GM19351 (cell line): ENCODE measurements around the gene EDEM1.

Experiments
- ATAC-seq: cut with Tn5 transposase; IDR thresholded peaks from one replicate; pipeline ENCODE4 v1.9.1; 2021; ENCODE audit warnings: mild to moderate bottlenecking, moderate library complexity; ENCODE audit not compliant: unreplicated experiment

Gene EDEM1

DNA sequence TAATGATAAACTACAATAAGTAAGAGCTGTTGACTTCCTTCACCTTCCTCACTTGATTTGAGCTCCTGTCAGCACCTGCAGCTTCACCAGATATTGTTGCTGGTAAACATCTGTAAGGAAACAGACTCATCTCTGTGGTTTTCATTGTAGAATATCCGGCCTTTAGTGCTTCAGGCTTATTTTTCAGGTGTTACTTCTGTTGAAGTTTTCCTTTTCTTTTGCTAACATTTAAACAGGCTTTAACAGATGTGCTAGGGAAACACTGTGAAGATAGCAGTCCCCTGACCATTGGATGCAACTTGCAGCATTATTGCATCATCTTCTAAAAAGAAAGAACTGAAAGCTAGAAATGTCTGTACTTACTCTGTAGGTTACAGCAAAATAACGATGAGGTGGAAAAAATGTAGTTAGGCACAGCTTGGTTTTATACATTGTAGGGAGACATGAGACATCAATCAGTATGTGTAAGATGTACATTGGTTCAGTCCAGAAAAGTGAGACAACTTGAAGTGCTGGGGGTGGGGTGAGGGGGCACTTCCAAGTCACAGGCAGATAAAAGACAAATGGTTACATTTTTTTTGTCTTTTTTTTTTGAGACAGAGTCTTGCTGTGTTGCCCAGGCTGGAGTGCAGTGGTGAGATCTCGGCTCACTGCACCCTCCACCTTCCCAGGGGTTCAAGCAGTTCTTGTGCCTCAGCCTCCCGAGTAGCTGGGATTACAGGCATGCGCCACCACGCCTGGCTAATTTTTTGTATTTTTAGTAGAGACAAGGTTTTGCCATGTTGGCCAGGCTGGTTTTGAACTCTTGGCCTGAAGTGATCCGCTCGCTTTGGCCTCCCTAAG, 10.2 kb downstream of the EDEM1 start:
- peak; percentile 70 for ATAC-seq

DNA sequence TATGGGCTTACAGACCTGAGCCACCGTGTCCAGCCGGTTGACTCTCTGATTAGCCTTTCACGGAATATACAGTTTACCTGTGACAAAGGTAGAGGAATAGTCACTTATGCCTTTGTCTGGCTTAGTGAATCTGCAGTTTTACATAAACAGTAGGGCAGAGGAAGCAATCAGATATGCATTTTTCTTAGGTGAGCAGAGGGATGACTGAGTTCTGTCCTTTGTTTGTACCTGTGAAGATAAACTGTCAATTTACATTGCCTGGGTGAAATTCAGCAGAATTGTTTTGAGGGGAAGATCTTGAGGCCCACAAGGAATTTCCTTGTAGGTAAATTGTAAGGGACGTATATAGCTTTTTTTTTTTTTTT, 10.8 kb downstream of the EDEM1 start:
- no peak for ATAC-seq

DNA sequence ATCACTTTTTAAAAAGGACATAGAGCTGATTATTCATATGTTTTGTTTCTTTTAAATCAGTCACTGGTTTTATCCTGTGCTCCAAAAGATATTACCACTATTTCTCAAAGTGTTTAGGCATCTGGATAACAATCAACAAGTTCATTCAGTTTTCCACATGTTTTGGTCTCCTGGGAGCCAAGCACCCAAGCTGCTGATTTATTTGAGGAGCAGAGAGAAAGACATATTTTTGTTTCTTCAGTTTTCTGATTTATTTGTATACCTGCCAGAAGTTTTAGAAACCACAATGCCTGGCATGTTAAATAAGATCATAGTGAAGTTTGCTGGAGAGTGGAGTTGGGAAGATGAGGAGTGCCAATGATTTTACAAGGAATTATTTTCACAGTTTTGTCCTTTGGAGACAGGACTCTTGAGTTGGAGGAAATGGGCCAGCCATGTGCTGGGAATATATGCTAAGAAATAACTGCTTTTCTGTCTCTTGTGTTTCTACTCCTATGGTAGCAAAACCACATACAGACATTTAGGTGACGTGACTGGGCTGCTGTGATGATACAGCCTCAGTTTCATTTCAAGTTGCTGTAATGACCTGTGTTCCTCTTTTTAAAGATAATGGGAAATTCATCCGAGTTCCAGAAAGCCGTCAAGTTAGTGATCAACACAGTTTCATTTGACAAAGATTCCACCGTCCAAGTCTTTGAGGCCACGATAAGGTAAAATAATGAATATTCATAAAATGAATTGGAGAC, 11.7 kb downstream of the EDEM1 start:
- ATAC-seq: peak; percentile 50

DNA sequence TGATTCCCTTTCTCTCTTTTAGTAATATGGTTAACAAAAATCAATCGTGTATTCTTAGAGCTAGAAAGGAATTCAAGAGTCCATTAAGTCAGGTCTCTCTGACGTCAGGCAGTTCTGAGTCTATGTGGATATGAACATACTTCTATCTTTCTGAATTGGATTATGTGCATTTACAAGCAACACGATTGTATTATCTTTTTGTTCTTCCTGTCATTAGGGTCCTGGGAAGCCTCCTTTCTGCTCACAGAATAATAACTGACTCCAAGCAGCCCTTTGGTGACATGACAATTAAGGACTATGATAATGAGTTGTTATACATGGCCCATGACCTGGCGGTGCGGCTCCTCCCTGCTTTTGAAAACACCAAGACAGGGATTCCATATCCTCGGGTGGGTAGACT, 14.0 kb downstream of the EDEM1 start:
- ATAC-seq: no peak

DNA sequence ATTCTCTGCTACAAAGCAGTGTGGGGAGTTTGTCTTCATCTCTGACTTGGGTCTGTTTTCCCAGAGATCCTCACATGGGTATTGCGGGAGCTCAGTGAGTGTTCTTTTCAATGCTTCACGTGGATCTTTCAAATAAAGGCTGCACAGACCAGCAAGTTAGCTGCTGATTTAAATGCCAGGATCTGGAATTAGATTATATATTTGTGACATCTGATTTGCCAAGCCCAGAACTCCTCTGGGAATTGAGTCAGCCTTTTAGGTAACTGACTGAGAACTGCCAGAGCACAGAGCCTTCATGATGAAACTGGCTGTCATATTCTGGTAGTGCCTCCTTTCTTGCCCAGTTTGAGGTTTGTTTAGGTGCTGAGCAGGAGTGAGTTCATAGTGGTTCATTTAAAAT, 14.7 kb downstream of the EDEM1 start:
- ATAC-seq: no peak

DNA sequence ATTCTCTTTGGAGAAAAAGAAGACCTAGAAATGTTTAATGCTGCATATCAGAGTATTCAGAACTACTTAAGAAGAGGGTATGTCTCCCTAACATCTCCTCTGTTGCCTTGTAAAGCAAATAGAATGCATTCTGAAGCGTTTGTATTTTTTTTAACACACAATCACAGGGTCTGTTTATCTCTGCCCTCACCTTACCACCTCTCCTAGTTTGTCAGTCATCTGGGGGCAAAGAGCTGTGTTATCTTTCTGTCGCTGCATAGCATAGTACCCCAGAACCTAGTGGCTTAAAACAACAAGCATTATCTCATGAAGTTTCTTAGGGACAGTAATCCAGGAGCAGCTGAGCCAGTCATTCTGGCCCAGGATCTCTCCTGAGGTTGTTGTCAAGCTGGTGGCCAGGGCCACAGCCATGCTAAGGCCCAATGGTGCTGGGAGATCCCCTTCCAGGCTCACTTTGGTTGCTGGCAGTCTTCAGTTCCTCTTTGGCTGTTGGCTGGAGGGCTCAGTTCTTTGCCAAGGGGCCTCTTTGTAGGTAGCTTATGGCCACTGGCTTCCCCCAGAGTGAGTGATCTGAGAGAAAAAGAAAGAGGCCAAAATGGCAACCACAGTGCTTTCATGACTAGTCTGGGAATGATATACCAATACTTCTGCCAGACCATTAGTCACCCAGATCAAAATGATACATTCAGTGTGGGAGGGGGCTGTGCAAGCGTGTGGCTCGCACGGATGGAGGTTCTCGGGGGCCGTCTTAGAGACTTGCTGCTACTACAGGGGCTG, 17.8 kb downstream of the EDEM1 start:
- peak; percentile 99 for ATAC-seq

DNA sequence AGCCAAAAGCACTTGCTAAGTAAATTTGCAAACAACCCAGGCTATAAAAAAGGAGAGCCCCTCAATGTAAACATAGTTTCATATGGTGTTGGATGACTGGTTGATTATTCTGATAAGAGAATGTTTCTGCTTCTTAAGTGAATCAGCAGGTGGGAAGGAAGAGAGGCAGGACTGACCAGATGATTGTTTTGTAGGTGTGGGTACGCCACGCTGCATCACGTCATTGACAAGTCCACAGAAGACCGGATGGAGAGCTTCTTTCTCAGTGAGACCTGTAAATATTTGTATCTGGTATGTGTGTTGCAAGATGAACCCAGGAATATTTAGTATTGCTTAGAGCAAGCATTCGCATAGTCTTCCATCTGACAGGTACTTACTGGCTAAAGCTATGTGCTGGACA, 23.4 kb downstream of the EDEM1 start:
- no peak for ATAC-seq

DNA sequence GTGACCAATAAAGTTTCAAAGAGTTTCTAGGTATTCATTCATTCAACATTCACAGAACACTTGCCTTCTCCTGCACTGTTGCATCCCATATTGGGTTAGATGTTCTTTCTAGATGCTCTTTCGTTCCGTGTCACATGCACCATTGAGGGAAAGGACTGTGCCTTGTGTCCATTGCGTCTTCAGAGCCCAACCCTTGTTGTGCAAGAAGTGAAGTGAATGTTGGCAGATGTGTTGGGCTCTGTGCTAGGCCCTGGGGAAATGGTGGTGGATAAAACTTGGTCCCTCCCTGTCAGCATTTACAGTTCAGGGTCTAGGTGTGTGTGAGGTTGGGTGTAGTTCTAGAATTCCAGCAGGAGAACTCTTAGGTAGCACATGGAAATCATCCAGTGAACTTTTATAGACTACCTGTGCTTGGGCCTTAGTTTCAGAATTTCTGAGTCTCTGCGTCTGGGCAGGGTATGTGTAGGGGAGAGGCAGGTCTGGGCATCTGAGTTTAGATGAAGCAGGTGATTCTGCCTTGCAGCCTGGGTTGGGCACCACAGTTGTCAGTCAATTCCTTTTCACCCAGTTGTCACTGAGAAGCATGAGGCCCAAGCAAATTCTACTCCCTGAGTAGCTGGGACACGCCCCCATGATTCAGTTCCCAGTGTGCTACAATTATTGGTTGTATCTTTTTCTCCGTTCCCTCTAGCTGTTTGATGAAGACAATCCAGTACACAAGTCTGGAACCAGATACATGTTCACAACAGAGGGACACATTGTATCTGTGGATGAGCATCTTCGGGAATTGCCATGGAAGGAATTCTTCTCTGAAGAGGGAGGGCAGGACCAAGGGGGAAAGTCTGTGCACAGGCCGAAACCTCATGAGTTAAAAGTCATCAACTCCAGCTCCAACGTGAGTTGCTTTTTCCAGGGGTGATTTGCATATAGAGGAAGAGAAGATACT, 25.4 kb downstream of the EDEM1 start:
- ATAC-seq: no peak

DNA sequence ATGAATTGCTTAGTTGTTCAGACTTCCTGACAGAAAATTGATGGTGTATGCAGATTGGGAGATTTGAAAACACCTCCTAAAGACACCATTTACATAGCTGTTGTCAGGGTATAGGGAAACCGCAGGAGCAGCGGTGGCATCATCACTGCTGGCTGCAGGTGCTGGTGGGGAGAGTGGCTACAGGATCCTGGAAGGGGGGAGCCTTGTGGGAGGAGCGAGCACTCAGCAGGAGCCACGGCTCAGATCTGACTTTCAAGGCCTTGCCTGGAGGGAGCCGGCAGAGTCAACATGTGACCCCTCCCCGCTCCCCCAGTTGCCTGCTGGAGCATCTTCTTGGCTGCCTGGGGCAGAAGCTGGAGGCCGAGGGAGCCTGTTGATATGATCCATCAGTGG, 26.1 kb downstream of the EDEM1 start:
- no peak for ATAC-seq

DNA sequence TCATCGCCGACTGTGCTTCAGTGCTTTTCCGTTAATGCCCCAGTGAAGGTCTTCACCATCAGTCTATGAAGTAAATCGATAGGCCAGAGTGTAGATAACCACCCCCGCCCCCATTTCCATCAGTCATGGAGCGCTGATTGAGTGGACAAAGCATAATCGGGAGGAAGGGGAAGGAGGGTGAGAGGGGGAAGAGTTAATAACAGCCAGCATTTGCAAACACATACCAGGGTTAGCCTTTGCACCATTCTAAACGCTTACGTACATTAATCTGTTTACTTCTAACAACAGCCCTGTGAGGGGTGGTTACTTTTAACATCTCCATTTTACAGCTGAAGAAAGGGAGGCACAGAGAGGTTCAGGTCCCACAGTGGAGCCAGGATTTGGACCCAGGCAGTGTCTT, 26.8 kb downstream of the EDEM1 start:
- ATAC-seq: no peak

DNA sequence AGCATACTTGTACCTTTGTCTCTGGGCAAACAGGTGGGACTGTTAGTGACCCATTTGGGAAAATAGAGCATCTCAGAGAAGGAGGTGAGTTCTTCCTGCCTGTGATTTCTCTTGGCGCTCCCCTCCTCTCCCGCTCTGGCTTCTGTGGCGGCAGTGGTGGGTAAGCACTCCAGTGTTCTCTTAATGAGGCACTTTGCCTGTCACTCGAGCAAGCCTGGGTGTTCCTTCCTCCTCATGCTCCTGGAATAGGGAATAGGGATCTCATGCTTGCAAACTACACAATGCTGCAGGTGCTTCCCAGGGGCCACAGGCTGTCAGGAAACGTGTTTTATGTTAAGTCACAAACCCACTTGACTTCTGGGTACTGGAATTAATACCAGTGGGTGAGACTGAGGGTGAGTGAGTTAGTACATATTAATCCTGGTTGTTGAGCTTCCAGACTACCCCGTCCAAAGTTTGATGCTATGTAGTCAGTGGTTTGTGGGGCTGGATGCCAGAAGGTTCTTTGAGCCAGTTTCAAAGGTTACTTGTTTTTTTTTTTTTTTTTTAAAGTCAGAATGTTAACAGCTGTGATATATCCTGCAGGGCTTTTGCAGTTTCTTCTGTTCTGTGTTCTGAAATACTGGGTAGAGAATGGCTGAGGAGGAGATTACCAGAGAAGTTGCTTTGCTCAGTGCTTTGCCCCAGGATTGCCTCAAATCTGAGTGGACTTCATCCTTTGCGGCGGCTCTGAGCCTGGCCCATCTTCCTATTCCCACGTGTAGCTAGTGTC, 30.5 kb downstream of the EDEM1 start:
- no peak for ATAC-seq

DNA sequence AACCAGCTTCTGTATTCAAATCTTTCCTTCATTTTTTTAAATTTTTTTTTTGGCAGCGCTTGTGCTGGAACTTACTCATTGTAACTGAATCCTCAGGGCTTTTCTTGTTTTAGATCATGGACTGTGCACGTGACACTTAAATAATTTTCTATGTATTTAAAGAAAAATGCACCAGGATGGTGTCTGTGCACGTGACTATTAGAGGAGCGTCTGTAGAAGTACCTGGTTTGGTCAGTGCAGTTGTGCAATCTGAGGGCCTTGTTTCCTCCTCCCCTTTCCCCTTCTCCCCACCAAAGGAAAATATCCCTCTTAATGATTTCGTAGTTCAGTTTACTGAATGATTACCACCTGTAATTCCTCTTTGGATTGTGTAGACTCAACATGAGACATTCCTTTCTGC, 31.3 kb downstream of the EDEM1 start:
- ATAC-seq: no peak

DNA sequence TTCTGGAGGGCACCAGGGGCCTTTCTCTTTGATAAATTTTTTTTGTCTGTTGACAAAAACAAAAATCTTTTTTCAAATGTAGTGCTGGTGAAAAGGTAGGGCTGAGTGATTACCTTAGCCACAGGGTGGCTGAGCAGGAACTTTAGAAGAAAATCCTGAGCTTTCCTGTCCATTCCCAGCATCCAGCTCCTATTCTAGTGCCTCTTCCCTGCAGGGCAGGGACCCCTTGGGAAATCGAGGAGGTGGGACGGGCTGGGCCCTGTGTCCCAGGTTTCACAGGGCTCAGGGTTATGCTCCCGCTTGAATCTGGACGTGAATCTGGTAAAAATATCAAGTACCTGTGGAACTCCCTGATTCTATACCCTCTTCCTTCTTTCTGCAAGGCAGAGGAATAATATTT, 31.7 kb downstream of the EDEM1 start:
- ATAC-seq: no peak

DNA sequence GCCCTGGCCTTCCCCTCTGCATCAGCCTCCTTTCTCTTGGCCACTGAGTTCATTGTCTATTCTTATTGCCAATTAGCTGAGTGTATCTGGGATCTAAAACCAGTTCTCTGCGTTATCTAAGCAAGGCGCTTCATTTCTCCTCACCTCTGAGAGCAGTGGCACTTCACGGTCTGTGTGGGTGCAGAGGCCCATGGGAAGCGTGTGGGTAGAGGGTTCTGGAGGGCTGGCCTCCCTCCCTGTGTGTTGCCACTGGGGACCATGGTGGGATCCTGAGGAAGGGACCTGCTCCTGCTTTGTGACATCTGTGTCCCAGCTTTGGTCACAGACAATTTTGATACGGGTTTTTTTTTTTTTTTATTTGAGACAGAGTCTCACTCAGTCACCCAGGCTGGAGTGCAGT, 32.7 kb downstream of the EDEM1 start:
- ATAC-seq: no peak

DNA sequence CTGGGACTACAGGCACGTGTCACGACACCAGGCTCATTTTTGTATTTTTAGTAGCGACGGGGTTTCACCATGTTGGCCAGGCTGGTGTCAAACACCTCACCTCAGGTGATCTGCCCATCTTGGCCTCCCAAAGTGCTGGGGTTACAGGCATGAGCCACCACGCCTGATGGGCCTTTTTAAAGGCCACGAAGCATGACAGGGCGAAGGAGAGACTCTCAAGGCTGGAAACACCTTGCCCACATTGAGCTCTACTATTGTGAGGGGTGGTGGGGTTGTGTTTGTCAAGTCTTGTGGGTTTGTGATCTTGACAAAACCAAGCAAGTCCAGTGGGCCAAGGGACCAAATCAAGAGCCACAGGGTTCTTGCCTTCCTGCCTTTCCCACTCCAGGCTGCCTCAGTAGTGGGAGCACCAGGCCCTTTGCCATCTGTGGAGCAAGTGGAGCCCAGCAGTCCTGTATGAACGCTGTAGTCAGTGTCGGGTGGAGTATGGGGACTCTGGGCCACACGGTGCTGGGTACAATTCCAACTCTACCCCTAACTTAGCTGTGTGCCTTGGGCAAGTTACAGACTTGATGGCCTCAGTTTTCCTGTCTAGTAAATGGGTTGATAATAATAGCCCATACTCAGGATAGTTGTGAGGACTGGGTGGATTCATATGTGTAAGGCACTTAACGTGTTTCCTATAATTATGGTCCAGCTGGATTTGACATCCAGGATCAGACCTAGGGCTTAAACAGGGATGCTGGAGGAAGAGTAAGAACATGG, 33.3 kb downstream of the EDEM1 start:
- ATAC-seq: no peak

DNA sequence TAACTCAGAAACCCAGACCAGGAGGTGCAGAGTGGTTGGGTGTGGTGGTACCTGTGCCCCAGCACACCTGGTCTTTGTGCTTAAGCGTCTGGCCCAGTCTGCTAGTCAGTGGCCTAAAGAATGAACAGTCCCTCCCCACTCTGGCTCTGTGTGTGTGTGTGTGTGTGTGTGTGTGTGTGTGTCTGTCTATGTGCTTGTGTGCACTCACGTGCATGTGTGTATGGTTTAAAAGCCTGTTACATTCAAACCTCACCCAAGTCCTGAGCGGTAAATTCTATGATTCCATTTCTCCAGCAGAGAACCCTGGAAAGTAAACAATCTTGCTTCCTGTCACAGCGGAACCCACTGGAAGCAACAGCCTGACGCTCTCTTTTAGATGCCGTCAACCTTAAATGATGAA, 34.2 kb downstream of the EDEM1 start:
- ATAC-seq: no peak

DNA sequence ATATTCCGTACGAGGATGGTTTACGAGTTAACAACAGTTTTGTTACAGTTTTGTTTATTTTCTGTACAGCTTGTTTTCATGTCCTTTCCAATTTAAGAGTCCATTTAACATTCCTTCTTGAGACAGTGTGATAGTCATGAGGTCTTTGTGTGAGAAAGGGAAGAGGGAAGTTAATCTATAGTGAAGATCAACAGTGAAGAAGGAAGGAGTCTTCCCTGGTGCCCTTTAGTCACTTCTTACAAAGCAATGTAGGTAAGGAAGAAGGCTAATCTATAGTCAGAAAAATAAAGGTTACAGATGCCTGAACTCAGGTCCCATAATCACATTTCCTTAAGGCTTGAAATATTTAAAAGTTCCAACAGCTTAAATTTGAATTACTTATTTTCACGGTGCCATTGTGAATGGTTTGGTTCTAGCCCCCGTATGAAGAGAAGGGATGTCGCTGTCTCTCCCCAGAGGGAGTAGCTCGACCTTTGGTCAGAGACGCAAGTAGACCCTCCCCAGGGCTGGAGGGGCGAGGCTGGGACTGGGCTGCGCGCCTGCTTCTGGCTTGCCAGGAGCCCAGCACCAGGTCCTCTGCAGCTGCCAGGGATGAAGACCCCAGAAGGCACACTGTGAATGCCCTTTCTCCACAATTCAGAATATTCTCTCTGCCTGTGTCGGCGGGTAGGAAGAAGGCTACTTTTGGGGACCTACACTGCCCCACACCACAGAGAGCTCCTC, 34.9 kb downstream of the EDEM1 start:
- ATAC-seq: no peak

DNA sequence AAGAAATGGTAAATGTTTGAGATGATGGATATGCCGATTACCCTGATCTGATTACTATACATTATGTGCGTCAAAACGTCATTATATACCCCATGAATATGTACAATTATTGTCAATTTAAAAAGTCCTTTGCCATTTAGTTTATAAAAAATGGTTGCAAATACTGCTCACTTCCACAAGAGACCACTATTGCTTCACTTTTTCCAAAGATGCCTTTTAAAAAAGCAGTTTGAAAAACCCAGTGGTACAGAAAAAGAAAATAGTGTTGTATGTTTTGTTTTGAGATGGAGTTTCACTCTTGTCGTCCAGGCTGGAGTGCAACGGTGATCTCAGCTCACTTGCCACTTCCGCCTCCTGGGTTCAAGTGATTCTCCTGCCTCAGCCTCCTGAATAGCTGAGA, 39.3 kb downstream of the EDEM1 start:
- ATAC-seq: peak; percentile 68
